Stimulated activated CD4-positive, alpha-beta T cell treated with anti-CD3 and anti-CD28 coated beads, Interleukin-12 subunit alpha, Interleukin-12 subunit beta, amount 100 ng/mL, for 24 hours (primary cell): ENCODE measurements around the gene SHISAL2A.

Source experiments
- DNase-seq, 2 experiments: peaks; one replicate each; pipeline ENCODE4 v3.0.0-alpha.2; 2020; ENCODE audit warnings: low read depth in 2 of 2

Gene SHISAL2A

DNA sequence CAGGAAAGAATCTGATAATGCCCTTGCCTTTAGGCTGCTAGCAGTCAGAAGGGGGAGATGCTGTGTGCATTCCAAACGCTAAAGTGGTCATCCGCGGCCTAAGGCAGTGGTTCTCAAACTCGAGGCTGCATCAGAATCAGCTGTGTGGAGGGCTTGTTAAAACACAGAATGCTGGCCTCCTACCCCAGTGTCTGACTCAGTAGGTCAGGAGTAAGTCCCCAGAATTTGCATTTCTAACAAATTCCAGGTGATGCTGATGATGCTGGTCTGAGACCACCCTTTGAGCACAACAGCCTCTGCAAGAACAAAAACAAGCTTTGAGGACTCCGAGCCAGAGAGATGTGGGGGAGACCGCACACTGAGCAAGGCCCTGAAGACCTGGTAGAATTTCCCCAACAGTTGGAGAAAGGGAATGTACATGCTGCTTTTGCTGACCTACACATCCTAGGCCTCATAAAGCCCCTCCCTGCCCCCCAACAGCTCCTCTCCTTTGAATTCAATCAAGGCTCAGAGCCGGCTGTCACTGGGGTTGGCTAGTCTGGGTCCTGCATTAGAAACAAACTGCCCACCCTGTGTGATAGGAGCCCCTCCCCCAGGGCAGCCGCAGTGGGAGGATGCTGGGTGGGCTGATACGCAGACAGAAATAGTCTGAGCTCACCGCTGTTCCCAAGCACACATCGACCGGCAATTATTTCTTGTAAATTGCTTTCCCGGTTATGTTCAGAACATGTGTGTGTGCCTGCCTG lies 27.1 kb downstream of the SHISAL2A start:
- no peak for DNase-seq

DNA sequence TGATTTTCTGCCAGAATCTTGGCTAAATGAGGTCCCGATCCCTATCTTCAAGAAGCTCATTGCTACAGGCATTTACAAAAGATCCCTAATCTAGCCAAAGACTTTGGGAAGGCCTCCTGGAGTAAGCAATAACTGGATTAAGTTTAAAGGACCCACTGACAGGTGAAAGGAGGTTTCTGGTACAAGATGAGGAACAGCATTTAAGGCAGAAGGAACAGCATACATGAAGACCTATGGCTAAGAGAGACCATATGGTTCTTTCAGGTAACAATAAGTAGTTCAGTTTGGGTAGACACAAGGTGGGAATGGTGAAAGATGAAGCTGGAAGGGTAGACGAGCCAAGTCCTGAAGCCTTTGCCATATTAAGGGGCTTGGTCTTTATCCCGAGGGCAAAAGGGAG lies 27.8 kb downstream of the SHISAL2A start:
- no peak for DNase-seq

DNA sequence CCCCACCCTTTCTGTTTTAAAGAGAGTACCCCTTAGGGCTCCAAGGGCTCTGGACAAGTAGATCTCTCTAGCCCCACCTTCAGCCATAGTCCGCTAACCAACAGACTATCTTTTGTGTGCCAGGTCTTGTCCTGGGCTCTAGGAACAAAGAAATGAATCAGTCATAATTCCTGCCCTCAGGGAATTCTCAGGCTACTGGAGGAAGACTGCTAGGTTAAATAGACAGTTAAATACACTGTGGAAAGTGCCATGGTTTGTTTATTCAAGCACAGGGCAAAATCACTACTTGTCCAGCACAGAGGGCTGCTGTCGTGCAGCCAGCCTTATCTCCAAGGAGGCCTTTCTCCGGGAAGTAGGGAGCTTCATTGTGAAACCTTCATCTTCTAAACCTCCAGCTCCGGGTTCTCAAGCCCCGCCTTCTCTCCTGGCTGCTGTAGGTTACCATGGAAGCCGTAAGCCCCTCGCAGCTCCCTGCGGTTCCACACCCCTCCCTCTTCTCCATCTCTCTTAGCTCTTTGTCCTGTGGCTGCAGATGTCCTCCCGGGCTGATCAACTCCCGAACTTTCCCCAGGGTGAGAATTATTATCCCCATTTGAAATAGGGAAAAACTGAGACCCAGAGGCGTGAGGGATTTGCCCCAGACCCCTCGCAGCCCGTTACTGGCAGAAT lies 29.8 kb downstream of the SHISAL2A start:
- DNase-seq, result no peak

DNA sequence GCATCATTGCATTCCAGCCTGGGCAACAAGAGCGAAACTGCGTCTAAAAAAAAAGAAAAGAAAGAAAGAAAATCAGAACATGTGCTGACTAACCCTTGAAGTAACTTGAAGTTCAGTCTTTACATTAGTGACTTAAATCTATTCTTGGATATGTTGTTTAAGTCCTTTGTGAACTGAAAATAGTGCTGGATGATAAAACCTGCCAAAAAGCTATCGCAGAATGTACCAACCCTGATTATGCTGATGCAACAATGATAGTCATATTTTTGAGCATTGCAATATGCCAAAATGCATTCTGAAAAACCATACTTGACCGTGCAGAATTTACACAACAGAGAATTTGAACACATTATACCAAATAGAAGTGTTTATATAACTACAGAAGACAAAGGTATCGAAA lies 30.7 kb downstream of the SHISAL2A start:
- no peak for DNase-seq

DNA sequence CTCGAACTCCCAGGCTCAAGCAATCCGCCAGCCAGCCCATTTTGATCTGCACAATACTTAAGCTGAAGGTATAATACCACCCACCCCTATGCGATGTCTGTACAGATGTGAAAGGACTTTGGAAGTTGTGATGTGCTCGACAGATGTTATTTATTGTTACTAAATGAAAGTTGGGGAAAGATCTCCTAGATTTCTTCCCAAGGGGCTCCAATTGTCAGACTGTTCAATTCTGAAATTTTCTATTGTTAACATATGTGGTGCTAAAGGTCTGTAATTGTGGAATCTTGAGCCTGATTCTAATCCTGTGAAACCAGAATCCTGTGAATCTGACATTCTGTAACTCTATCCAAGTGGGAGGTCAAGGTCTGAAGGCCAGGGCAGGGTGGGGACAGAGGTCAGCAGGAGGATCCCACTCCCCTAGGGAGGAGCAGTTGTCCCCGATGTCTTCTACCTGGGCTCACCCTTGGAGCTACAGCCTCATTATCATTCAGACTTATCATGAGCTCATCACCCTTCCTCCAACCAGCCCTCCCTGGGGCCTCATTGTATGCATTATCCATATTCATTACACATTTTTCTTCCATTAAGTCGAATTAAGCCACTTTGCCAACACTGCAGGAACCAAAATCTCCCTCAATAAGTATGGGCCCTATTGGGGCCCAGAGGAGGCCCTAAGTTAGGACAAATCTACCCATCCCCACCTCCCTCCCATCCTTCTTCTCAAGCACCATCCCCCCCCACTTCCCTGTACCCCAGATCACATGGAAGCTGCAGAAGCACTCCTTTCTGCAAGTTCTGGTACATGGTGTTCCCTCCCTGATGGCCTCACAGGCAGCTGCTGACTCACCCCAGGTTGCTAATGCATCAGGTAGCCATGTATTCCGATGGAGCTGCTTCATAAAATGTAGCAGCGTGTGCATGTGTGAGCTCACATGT lies 32.3 kb downstream of the SHISAL2A start:
- no peak for DNase-seq

DNA sequence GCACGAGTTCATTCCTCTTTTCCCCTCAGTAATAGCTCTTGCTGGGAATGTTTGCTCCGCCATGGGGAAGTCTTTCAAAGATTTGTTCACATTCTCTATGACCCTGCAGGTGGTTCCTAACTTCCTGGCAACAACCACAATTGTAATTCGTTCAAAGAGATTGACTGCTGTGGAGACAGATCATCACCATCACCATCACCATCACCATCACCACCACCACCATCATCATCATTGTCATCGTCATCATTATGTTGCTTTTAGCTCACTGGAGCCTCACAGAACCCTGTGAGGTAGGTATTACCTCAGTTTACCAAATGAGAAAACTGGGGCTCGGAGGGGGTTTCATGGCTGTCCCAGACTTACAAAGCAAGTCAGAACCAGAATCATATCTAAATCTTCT lies 34.3 kb downstream of the SHISAL2A start:
- no peak for DNase-seq

DNA sequence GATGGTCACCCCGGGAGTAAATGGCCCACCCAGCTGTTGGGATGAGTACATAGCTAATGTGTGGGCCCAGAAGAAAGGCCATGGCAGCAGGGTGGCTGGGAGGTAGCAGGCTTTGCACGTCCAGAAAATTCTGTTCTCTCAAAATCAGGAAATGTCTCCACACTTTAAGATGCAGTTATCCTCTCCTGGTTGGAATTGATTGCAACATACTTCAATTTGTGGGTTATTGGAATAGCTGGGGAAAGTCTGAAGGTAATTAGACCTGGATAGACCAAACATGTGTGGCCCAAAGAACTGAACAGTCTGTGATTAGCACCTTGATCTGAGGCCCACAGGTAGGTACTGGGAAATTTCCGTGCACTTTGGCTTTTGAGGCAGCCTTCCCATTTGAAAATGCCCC lies 35.0 kb downstream of the SHISAL2A start:
- DNase-seq, result no peak

DNA sequence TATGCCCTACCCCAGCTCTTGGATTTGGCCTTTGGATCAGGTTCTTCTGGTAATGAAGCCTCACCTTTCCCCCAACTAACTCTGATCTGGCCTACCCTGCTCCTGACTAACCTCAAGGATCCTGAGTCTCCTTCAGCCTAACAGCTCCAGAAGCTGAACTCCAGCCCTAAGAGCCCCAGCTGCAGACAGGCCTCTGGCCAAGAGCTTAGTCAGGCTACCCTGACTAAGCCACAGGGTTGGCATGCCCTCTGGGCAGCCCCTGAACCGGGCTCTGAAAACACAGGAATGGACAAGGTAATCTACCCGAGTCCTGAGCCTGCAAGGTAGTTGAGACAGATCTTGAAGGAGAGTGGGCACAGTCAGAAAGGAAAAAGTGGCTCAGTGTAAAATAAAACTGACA lies 35.7 kb downstream of the SHISAL2A start:
- DNase-seq, result no peak

DNA sequence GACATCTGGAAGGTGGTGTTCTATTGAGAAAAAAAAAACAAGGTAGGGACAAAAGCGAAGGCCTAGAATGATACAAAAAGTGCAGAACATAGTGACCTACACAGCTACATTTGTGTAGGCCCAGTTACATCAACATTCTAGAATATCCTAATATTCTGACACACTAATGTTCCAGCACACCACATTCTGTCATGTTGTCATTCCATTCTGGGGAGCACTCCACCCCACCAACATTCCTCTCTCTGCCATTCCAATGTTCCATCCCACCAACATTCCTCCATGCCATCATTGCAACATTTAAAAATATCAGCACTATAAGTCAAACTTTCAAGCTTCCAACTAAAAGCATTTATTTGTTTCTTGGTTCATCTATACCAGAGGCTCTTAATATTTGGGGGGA lies 36.7 kb downstream of the SHISAL2A start:
- DNase-seq, result no peak

DNA sequence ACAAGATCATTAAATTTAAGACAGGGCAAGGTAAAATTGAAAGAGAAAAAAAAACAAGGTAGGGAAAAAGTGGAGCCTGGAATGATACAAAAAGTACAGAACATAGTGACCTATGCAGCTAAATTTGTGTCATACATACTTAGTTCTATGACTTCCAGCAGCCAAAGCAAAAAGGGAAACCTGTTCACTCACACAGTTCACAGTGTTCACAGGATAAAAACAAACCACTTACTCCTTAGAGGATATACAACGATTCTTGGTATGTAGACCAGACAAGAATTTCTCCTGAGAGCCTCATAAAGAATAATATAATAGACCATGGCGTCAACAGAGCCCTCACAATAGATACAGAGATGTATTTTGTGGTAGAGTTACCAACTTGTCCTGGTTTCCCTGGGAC lies 37.6 kb downstream of the SHISAL2A start:
- DNase-seq, result no peak

DNA sequence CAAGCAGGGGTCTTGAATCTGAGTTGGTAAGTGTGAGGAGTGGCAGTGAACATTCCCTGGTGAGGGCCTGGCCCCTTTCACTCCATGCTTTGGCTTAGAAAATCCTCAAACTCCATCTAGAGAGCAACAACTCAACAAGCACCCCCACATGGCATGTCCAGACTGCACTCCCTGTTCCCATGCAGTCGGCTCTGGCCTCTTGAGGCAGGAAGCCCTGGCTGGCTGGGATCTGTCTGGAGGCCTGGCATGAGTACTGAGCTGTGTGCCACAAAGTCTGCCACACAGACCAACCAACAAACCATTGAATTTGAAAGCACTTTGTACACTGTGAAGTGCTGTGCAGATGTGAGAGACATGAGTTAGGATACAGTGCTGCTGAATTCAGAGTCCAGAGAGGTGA lies 40.0 kb downstream of the SHISAL2A start:
- no peak for DNase-seq

DNA sequence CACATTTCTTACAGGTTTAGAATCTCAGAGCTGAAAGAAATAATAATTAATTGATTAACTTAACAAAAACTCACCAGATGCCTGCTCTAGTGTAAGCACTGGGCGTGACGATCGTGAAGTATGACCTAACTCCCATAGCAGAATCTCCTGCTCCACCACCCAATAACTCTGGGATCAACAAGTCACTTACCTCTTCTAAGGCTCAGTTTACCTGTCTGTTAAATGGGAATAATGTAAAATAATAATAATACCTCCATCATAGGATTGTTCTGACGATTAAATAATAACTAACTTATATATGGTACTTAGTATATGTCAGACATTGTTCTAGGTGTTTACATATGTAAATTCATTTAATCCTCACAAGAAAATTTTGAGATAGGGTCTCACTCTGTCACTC lies 40.5 kb downstream of the SHISAL2A start:
- no peak for DNase-seq

DNA sequence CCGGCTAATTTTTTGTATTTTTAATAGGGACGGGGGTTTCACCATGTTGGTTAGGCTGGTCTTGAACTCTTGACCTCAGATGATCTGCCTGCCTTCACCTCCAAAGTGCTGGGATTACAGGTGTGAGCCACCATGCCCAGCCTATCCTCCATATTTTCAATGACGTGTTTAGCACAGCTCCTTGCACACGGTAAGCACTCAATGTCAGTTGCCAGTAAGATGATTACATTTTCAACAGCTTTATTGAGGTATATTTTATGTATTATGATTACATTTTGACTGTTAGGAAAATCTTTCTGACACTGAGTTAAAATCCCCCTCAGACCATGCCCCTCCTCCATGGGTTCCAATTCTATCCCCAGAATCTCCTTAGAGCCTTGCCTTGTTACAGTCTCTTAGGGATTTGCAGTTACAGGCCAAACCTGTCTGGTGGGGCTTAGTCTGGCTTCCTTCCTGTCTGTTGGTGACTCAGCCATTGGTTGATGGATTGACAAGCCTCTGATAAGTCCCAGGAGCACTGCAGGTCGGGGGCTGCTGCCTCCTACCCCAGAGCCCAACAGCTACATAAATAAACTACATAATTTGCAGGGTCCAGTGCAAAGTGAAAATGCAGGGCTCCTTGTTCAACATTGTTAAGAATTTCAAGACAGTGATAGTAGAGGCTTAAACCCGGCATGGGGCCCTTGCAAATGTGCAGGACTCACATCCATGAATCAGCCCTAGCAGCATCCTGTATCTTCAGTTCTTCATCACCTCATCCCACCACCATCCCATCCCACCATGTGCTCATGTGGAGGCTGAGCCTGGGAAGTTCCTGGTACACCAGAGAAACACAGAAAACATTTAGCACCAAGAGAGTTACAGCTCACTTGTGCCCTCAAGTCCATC lies 41.8 kb downstream of the SHISAL2A start:
- DNase-seq, result no peak

DNA sequence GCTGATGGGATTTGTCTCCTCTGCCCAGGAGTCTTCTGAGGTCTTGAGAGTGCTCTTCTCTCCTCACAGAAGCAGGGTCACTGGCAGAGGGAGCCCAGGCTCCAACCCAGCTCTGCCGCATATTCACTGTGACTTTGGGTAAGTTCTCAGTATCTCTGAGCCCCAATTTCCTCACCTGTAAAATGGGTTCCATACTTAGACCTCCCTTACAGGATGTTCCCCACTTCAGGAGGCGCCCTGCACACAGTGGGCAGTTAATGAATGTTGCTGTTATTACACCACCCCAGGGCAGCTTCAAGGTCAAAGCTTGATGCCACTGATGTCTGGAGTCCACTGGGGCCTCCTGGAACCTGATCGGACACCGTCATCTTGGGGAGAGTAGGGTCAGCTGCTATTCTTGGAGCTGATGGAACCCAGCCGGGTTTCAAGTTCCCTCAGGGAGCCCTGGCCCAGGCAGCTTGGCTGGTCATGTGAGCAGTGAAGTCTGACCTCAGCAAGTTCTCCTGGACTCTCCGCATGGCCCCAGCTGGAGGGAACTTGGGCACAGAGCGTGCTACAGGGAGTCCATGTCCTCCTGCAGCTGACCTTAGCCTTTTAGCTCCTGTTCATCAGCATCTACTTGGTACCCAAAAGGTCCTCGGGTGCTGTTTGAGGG lies 43.4 kb downstream of the SHISAL2A start:
- no peak for DNase-seq

DNA sequence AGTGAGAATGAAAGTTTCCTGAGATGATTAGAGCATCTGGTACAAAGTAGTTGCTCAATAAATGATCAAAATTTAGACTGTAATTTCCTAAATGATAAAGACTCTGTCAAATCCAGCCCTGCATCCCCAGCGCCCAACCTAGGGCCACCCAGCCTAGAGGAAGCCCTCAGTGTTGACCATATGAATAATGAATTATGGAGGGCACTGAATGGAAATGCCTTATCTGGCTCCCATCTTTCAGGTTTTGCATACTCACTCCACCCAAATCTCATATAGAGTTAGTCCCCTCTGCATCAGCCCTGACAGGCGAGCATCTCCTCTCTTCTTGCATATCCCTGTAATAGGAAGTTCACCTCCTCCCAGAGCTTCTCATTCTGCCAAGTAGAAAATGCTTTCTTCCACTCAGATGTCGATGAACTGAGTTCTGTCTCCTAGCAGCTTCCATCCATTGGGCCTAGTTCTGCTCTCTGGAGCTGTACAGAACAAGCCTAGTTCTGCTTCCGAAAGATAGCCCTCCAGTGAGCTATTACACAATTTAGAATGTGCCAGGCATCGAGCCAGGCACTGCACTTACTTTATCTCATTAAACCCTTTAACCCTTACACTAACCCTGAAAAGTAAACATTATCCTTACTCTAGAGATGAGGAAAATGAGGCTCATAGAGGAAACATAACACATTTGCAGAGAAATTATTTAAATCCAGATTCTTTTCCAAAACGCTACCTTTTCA lies 44.3 kb downstream of the SHISAL2A start:
- DNase-seq, result no peak

DNA sequence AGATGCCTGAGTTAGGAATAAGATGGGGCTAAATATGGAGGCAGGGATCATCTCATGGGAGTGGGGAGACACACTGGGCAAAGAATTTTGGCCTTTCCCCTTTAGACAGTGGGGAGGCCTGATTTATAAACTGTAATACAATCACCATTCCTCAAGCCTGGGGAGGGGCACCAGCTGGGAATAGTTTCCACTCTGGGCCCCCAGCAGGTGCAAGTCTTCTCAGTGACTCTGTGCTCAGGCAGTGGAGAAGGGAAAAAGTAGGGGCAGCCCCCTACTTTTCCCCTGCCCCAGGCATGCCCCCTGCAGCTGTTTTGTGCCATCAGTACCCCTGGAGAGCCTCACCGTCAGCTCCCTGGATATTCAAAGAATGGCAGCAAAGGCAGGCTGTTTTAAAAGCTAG lies 46.1 kb downstream of the SHISAL2A start:
- no peak for DNase-seq

DNA sequence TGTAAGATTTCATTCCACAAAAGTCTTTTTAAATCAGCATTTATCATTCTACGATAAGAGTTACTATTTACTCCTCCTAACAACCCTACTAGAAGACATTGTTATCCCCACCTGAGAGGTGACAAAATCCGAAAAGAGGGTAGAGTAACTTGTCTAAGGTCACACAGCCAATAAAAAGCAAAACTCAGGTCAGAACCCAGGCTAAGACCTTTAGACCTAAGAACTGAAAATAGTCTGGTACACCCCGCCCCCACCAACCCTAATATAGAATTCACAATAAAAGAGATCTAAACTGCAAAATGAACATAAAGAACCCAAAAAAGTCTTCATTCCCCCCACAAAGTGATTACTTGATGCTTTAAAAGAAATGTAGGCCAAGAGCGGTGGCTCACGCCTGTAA lies 46.5 kb downstream of the SHISAL2A start:
- no peak for DNase-seq

DNA sequence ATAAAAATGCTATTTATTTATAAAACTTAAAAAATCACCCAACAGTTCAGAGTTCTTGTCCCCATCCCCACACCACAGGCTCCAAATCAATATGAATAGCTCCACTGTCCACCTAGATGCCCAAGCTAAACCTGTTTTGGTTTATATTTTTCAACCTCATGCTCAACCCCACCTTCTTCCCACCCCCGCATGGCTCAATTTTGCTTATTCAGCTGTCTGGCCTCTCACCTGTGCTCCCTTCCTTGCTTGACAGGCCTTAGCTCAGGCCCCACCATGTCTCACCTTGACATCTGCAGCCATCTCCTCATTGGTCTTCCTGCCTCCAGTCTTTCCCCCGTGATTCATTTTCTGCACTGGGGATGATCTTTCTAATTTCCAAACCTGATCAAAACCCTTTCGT lies 47.4 kb downstream of the SHISAL2A start:
- no peak for DNase-seq

DNA sequence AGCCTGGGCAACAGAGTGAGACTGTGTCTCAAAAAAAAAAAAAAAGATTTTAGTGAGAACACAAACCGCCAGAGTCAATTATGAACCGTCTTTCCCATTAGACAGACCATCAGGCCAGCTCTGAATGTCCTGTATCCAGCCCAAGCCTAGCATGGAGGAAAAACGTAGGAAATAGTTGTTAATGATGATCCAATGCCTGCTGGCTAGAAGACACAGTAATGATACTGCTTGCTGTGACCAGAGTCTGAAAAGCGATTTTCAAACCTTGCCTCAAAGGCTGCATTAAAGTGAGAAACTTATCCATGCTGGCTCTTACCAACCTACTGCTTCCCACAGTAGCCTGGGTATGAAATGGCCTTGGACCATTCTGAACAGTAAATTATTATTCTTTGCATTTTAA lies 48.2 kb downstream of the SHISAL2A start:
- no peak for DNase-seq

DNA sequence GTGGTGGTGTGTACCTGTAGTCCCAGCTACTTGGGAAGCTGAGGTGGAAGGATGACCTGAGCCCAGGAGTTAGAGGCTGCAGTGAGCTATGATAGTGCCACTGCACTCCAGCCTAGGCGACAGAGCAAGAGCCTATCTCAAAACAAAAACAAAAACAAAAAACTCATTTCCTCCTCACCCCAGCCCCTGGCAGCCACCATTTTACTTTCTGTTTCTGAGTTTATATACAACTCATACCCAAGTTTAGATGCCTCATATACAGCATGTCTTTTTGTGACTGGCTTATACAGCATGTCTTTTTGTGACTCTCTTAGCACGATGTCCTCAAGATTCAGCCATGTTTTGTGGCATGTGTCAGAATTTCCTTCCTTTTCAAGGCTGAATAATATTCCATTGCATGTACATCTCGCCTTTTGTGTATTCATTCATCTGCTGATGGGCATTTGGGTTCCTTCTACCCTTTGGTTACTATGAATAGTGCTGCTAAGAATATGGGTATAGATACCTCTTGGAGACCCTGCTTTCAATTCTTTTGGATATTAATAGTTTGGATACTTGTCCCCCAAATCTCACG lies 50.5 kb downstream of the SHISAL2A start:
- DNase-seq, result no peak
